Measurements from ENCODE around the gene RASGRP2. TPM values are rescaled to one million over a fixed set of nuclear protein-coding genes. Genes with fewer than 3 reads are reported as not detected.

RASGRP2 gene
- total and polyA plus RNA-seq, 2 of the 8 experiments (the other 6 are each of a cell fraction or from before 2014, with no cell fraction given), result 40.6 to 45.7 TPM

- H3K56ac ChIP-seq (replicated peaks; ENCODE audit: insufficient read length, low read depth, low read length), result no peak overlapping the region
- TF ChIP-seq E2F6 (IDR thresholded peaks at IDR 0.05), result 0 out of 2 replicates have a peak, but pooled peaks have one; percentile 12
- TF ChIP-seq SP4 (IDR thresholded peaks at IDR 0.05; ENCODE audit: low read length), result no peak
- no peak for TF ChIP-seq CBX5 (IDR thresholded peaks at IDR 0.05; ENCODE audit: low read depth, low read length)
- peak; percentile 21 for TF ChIP-seq ASH2L (IDR thresholded peaks at IDR 0.05; ENCODE audit: low read length)
- TF ChIP-seq TAF1 (IDR thresholded peaks at IDR 0.05; ENCODE audit: low read depth, low read length), result no peak
- no peak for TF ChIP-seq CTBP2 (IDR thresholded peaks at IDR 0.05; ENCODE audit: borderline replicate concordance, insufficient read depth, insufficient read length, low read length)
- no peak for TF ChIP-seq BCL11A (IDR thresholded peaks at IDR 0.05; ENCODE audit: low read depth in 2 of 2, low read length in 2 of 2)
- TF ChIP-seq SRF (IDR thresholded peaks at IDR 0.05; ENCODE audit: low read depth, low read length), result no peak
- no peak for TF ChIP-seq PHF8 (conservative IDR thresholded peaks at IDR 0.05; ENCODE audit: low read depth, low read length)
- TF ChIP-seq JUND (IDR thresholded peaks at IDR 0.05; ENCODE audit: low read length), result no peak
- TF ChIP-seq TEAD4 (IDR thresholded peaks at IDR 0.05; ENCODE audit: low read depth, low read length), result no peak
- no peak for TF ChIP-seq ZNF274 (IDR thresholded peaks at IDR 0.05; ENCODE audit: borderline replicate concordance, extremely low read depth, low read length)
These were observed 2.4 kb downstream of the RASGRP2 start for GRCh38 chr11:64741375-64742086.

More at GRCh38 chr11:64741375-64742086, 2.4 kb downstream of the RASGRP2 start:
- FAIRE-seq (no peak), DNase-seq (ENCODE audit: low read depth in 1 of 2, low spot score in 2 of 2) (peak in 1 of 2 experiments; percentile 71)
- Histone ChIP-seq H3K18ac (ENCODE audit: extremely low read depth, low read length) (peak overlapping the region; percentile 83), H3K4me1 (replicated peaks in 1 of 4; ENCODE audit: control insufficient read depth in 3 of 4, insufficient read depth in 4 of 4, low read length in 3 of 4) (peaks cover 4 to 36% (median 29%) of the 10 kb centered on the region in 4 experiments), H3K27me3 (replicated peaks in 1 of 4; ENCODE audit: control insufficient read depth in 3 of 4, extremely low read depth in 1 of 4, insufficient read depth in 3 of 4, low read length in 3 of 4) (peaks cover 0 to 32% (median 19%) of the 10 kb centered on the region in 4 experiments; a peak in 5 of 7 replicates), H3K4me3 (ENCODE audit: extremely low read depth in 1 of 4, insufficient read depth in 2 of 4, low read depth in 3 of 4, low read length in 4 of 4) (peak overlapping the region; percentile 46 to 67 (median 57)), H2AK5ac (ENCODE audit: low read depth, low read length) (peak overlapping the region; percentile 88; the same call in 1 of the 2 replicates), H3K23me2 (ENCODE audit: low read depth, low read length) (peaks cover 35% of the 10 kb centered on the region), H2BK5ac (ENCODE audit: low read depth, low read length) (peak overlapping the region; percentile 86; the same call in 1 of the 2 replicates), H3K14ac (ENCODE audit: insufficient read length) (no peak overlapping the region), H3K36me3 (ENCODE audit: control insufficient read depth in 2 of 4, insufficient read depth in 4 of 4, low read length in 3 of 4) (no peaks in the 10 kb centered on the region), H3K4me2 (ENCODE audit: insufficient read depth in 1 of 2, low read depth in 2 of 2, low read length in 2 of 2) (peak overlapping the region; percentile 85 to 87), H4K5ac (ENCODE audit: insufficient read length, low read depth, low read length) (peak overlapping the region; percentile 23), H3K79me2 (ENCODE audit: control insufficient read depth in 1 of 2, insufficient read depth in 2 of 2, low read length in 2 of 2) (no peaks in the 10 kb centered on the region), H3K9me3 (ENCODE audit: insufficient read depth in 2 of 2, low read depth in 1 of 2, low read length in 1 of 2) (no peaks in the 10 kb centered on the region), H3K23ac (ENCODE audit: insufficient read length) (no peak overlapping the region), H4K20me1 (replicated peaks in 1 of 2; ENCODE audit: control insufficient read depth in 1 of 2, insufficient read depth in 2 of 2, low read length in 2 of 2) (no peaks in the 10 kb centered on the region), H2BK120ac (replicated peaks; ENCODE audit: low read depth, low read length) (no peak overlapping the region), H3K27ac (ENCODE audit: low read depth, low read length) (no peak overlapping the region), H3K9ac (replicated peaks in 1 of 4; ENCODE audit: extremely low read depth in 1 of 4, low read depth in 3 of 4, low read length in 3 of 4) (no peak overlapping the region), H2AFZ (ENCODE audit: low read length) (no peak overlapping the region), H3K4ac (replicated peaks; ENCODE audit: insufficient read length, low read depth, low read length) (no peak overlapping the region), H3K79me1 (ENCODE audit: low read depth, low read length) (no peaks in the 10 kb centered on the region; the same call in 1 of the 2 replicates), H4K91ac (replicated peaks; ENCODE audit: insufficient read length, low read length) (peak overlapping the region; percentile 54), H2BK20ac (ENCODE audit: low read length) (no peak overlapping the region), H4K8ac (ENCODE audit: extremely low read depth, insufficient read depth, low read length) (peak overlapping the region; percentile 35; the same call in 1 of the 2 replicates), H2BK15ac (ENCODE audit: low read length) (peak overlapping the region; percentile 81; the same call in 1 of the 2 replicates), H2BK12ac (ENCODE audit: low read depth, low read length) (peak overlapping the region; percentile 91; the same call in 1 of the 2 replicates)
- CTCF ChIA-PET (ENCODE audit: partially characterized antibody), result interaction anchor here (0.7 to 23.7 kb wide), 15 partner anchors 8 to 177 kb away, joined by 3 to 376 read pairs (median 6); partner anchors contain the start of genes MEN1 and PYGM
- 25% methylated on average over 23 of the region's 24 CpGs; no CpG with 5 or more reads in 1 of the 2 experiments for WGBS, 2 experiments (ENCODE audit: extremely low coverage in 1 of 2, insufficient coverage in 1 of 2, insufficient read length in 1 of 2, insufficient replicate concordance in 2 of 2, low coverage in 1 of 2, low lambda C conversion rate in 2 of 2, missing lambda C conversion rate in 1 of 2)
- POLR2A ChIA-PET (ENCODE audit: partially characterized antibody), result interaction anchor here (0.7 to 42.9 kb wide), 8 partner anchors 8 to 72 kb away, joined by 3 to 1087 read pairs (median 6); partner anchors contain the start of genes PYGM and SF1
